GDM1 (cell line): ENCODE results near the gene VWF.

Experiments
- DNase-seq: peaks from one replicate; lab custom pipeline; 2025; lab: John Stamatoyannopoulos, UW

The VWF gene

GRCh38 chr12:5947006-5947405 is 177.5 kb downstream of the VWF start:
- DNase-seq: no peak

GRCh38 chr12:5946388-5946787 is 178.1 kb downstream of the VWF start:
- DNase-seq: no peak

GRCh38 chr12:5945071-5946008 is 179.1 kb downstream of the VWF start, which contains the start of gene ANO2:
TSS of gene ANO2 (minus strand) at chr12:5945259. CDS start at chr12:5945217, 42 bp downstream.
- DNase-seq: no peak

- no peak for DNase-seq
Observed at GRCh38 chr12:5944688-5945070, 179.8 kb downstream of the VWF start.

GRCh38 chr12:5944053-5944452 is 180.4 kb downstream of the VWF start:
- no peak for DNase-seq

- no peak for DNase-seq
Observed at GRCh38 chr12:5941907-5942306, 182.6 kb downstream of the VWF start.

- no peak for DNase-seq
Observed at GRCh38 chr12:5927732-5928516, 196.5 kb downstream of the VWF start.

GRCh38 chr12:5925646-5926045 is 198.8 kb downstream of the VWF start:
- DNase-seq: no peak

GRCh38 chr12:5924342-5924741 is 200.1 kb downstream of the VWF start:
- DNase-seq: no peak

- no peak for DNase-seq
Observed at GRCh38 chr12:5923751-5924150, 200.7 kb downstream of the VWF start.

GRCh38 chr12:5923043-5923605 is 201.3 kb downstream of the VWF start:
- no peak for DNase-seq

GRCh38 chr12:5921966-5922899 is 202.2 kb downstream of the VWF start:
- no peak for DNase-seq

GRCh38 chr12:5921027-5921909 is 203.2 kb downstream of the VWF start:
- DNase-seq: no peak

- no peak for DNase-seq
Observed at GRCh38 chr12:5916785-5917290, 207.6 kb downstream of the VWF start.

GRCh38 chr12:5915511-5915910 is 209.0 kb downstream of the VWF start:
- no peak for DNase-seq

- no peak for DNase-seq
Observed at GRCh38 chr12:5914387-5915149, 209.9 kb downstream of the VWF start.

GRCh38 chr12:5913387-5913786 is 211.1 kb downstream of the VWF start:
- DNase-seq: no peak

- DNase-seq: no peak
Observed at GRCh38 chr12:5912437-5913334, 211.8 kb downstream of the VWF start.
